ENCODE data around the gene MARCHF10. TPM values are rescaled to one million over a fixed set of nuclear protein-coding genes. Genes with fewer than 3 reads are reported as not detected.

Gene MARCHF10
- total and polyA plus RNA-seq, 8 donors: 0.52 to 3.6 (median 1.8) TPM

GRCh38 chr17:62655656-62656055, 152.5 kb downstream of the MARCHF10 start:
- Histone ChIP-seq H3K27ac (no peak overlapping the region), H3K27me3 (peaks cover 0 to 5% of the 10 kb centered on the region in 2 donors), H3K4me3 (no peak overlapping the region), H3K9me3 (peaks cover 0 to 6% of the 10 kb centered on the region in 2 donors), H3K36me3 (no peaks in the 10 kb centered on the region), H3K4me1 (peaks cover 15 to 32% of the 10 kb centered on the region in 2 donors)
- ATAC-seq (no peak), DNase-seq (peak in 2 of 4 donors; percentile 11 to 32)
- intact Hi-C loops (cut with DNase I): no loop called here
- TF ChIP-seq CTCF (IDR thresholded peaks at IDR 0.05): no peak

- intact Hi-C loops (cut with DNase I): no loop called here
- ATAC-seq (peak; percentile 30), DNase-seq (peak; percentile 59 to 81 (median 74))
- no peak for TF ChIP-seq CTCF (IDR thresholded peaks at IDR 0.05)
- Histone ChIP-seq H3K9me3 (no peaks in the 10 kb centered on the region), H3K27me3 (peaks cover 0 to 5% of the 10 kb centered on the region in 2 donors), H3K4me1 (peaks cover 17 to 32% of the 10 kb centered on the region in 2 donors), H3K27ac (peak overlapping the region; percentile 35 to 53), H3K36me3 (no peaks in the 10 kb centered on the region), H3K4me3 (no peak overlapping the region)
Measured at GRCh38 chr17:62653826-62654761, 154.0 kb downstream of the MARCHF10 start.

GRCh38 chr17:62653002-62653825, 154.9 kb downstream of the MARCHF10 start:
- Histone ChIP-seq H3K27me3 (peaks cover 0 to 5% of the 10 kb centered on the region in 2 donors), H3K9me3 (no peaks in the 10 kb centered on the region), H3K27ac (peak overlapping the region; percentile 77 to 81), H3K4me1 (peaks cover 21 to 36% of the 10 kb centered on the region in 2 donors), H3K4me3 (peak overlapping the region; percentile 46 to 48), H3K36me3 (no peaks in the 10 kb centered on the region)
- intact Hi-C loops (cut with DNase I): no loop called here
- no peak for TF ChIP-seq CTCF (IDR thresholded peaks at IDR 0.05)
- ATAC-seq (peak; percentile 80), DNase-seq (peak; percentile 47 to 90 (median 74))

- H3K36me3 ChIP-seq: no peaks in the 10 kb centered on the region
- peak; percentile 42 to 89 (median 69) for DNase-seq
Measured at GRCh38 chr17:62652251-62653001, 155.7 kb downstream of the MARCHF10 start.

More at GRCh38 chr17:62652251-62653001, 155.7 kb downstream of the MARCHF10 start:
- intact Hi-C loops (cut with DNase I): no loop called here
- no peaks in the 10 kb centered on the region for H3K9me3 ChIP-seq
- ATAC-seq: peak; percentile 71
- peaks cover 0 to 5% of the 10 kb centered on the region in 2 donors for H3K27me3 ChIP-seq
- H3K4me3 ChIP-seq: peak overlapping the region; percentile 46 to 48
- H3K27ac ChIP-seq: peak overlapping the region; percentile 77 to 81
- peaks cover 24 to 38% of the 10 kb centered on the region in 2 donors for H3K4me1 ChIP-seq
- no peak for TF ChIP-seq CTCF (IDR thresholded peaks at IDR 0.05)

Other genes with a start within 250 kb of the MARCHF10 start
- gene MRC2, start 180.6 kb downstream of the MARCHF10 start, total RNA-seq: 100 to 1,000 TPM in 1 of 2 donors, 10 to 100 TPM in 1; 93.3 to 151 TPM
- 100 to 1,000 TPM in 3 of 6 donors, 10 to 100 TPM in 3; 84.5 to 136 (median 101) TPM for gene MRC2, start 180.6 kb downstream of the MARCHF10 start, polyA plus RNA-seq (ENCODE audit: insufficient read length in 6 of 6)
- gene TANC2, start 157.9 kb upstream of the MARCHF10 start, total RNA-seq: 100 to 1,000 TPM; 106 to 119 TPM
- gene TANC2, start 157.9 kb upstream of the MARCHF10 start, polyA plus RNA-seq (ENCODE audit: insufficient read length in 6 of 6): 10 to 100 TPM; 32.5 to 40.7 (median 34.4) TPM